ENCODE data around the gene BICD1. TPM values are rescaled to one million over a fixed set of nuclear protein-coding genes. Genes with fewer than 3 reads are reported as not detected.

BICD1 gene
- total and polyA plus RNA-seq, 8 donors, result 13.6 to 21.2 (median 19.6) TPM

GRCh38 chr12:32235251-32235650 lies 128.6 kb downstream of the BICD1 start:
- peaks cover 0 to 4% of the 10 kb centered on the region in 2 donors for H3K36me3 ChIP-seq
- intact Hi-C loops (cut with DNase I), result no loop called here

GRCh38 chr12:32240162-32240561 lies 133.5 kb downstream of the BICD1 start:
- ATAC-seq (no peak), DNase-seq (no peak)
- Histone ChIP-seq H3K4me1 (no peaks in the 10 kb centered on the region), H3K4me3 (no peak overlapping the region), H3K27me3 (no peaks in the 10 kb centered on the region), H3K36me3 (peaks cover 0 to 4% of the 10 kb centered on the region in 2 donors), H3K27ac (no peak overlapping the region), H3K9me3 (peaks cover 0 to 15% of the 10 kb centered on the region in 2 donors)
- no peak for TF ChIP-seq CTCF (IDR thresholded peaks at IDR 0.05)
- intact Hi-C loops (cut with DNase I), result no loop called here

More at GRCh38 chr12:32235251-32235650, 128.6 kb downstream of the BICD1 start:
- Histone ChIP-seq H3K27ac (no peak overlapping the region), H3K4me3 (no peak overlapping the region), H3K27me3 (no peaks in the 10 kb centered on the region), H3K4me1 (no peaks in the 10 kb centered on the region), H3K9me3 (peaks cover 0 to 15% of the 10 kb centered on the region in 2 donors)
- ATAC-seq, result no peak
- no peak for DNase-seq
- no peak for TF ChIP-seq CTCF (IDR thresholded peaks at IDR 0.05)

- H3K36me3 ChIP-seq, result peaks cover 0 to 4% of the 10 kb centered on the region in 2 donors
- H3K4me3 ChIP-seq, result no peak overlapping the region
- H3K4me1 ChIP-seq, result no peaks in the 10 kb centered on the region
- DNase-seq (no peak), ATAC-seq (no peak)
- intact Hi-C loops (cut with DNase I), result no loop called here
- no peak for TF ChIP-seq CTCF (IDR thresholded peaks at IDR 0.05)
- H3K27ac ChIP-seq, result no peak overlapping the region
- peaks cover 0 to 15% of the 10 kb centered on the region in 2 donors for H3K9me3 ChIP-seq
- H3K27me3 ChIP-seq, result no peaks in the 10 kb centered on the region
These were observed 134.2 kb downstream of the BICD1 start for GRCh38 chr12:32240831-32241230.

- H3K36me3 ChIP-seq, result no peaks in the 10 kb centered on the region
- no peak for ATAC-seq
- intact Hi-C loops (cut with DNase I), result no loop called here
- no peak for TF ChIP-seq CTCF (IDR thresholded peaks at IDR 0.05)
- DNase-seq, result no peak
- no peak overlapping the region for H3K4me3 ChIP-seq
- H3K27me3 ChIP-seq, result no peaks in the 10 kb centered on the region
- H3K27ac ChIP-seq, result no peak overlapping the region
- H3K4me1 ChIP-seq, result no peaks in the 10 kb centered on the region
- H3K9me3 ChIP-seq, result peaks cover 0 to 7% of the 10 kb centered on the region in 2 donors
These were observed 136.0 kb downstream of the BICD1 start for GRCh38 chr12:32242641-32243040.

GRCh38 chr12:32248441-32249140 lies 141.9 kb downstream of the BICD1 start:
- H3K4me1 ChIP-seq, result no peaks in the 10 kb centered on the region
- peaks cover 0 to 4% of the 10 kb centered on the region in 2 donors for H3K9me3 ChIP-seq
- DNase-seq, result no peak
- H3K27me3 ChIP-seq, result no peaks in the 10 kb centered on the region
- H3K36me3 ChIP-seq, result no peaks in the 10 kb centered on the region
- ATAC-seq, result no peak
- no peak overlapping the region for H3K27ac ChIP-seq
- intact Hi-C loops (cut with DNase I), result no loop called here
- no peak overlapping the region for H3K4me3 ChIP-seq
- no peak for TF ChIP-seq CTCF (IDR thresholded peaks at IDR 0.05)
